ENCODE results near the gene LONP1. TPM values are rescaled to one million over a fixed set of nuclear protein-coding genes. Genes with fewer than 3 reads are reported as not detected.

LONP1 gene
- total RNA-seq, 1 experiment from 2014 or later: 186 TPM

DNA sequence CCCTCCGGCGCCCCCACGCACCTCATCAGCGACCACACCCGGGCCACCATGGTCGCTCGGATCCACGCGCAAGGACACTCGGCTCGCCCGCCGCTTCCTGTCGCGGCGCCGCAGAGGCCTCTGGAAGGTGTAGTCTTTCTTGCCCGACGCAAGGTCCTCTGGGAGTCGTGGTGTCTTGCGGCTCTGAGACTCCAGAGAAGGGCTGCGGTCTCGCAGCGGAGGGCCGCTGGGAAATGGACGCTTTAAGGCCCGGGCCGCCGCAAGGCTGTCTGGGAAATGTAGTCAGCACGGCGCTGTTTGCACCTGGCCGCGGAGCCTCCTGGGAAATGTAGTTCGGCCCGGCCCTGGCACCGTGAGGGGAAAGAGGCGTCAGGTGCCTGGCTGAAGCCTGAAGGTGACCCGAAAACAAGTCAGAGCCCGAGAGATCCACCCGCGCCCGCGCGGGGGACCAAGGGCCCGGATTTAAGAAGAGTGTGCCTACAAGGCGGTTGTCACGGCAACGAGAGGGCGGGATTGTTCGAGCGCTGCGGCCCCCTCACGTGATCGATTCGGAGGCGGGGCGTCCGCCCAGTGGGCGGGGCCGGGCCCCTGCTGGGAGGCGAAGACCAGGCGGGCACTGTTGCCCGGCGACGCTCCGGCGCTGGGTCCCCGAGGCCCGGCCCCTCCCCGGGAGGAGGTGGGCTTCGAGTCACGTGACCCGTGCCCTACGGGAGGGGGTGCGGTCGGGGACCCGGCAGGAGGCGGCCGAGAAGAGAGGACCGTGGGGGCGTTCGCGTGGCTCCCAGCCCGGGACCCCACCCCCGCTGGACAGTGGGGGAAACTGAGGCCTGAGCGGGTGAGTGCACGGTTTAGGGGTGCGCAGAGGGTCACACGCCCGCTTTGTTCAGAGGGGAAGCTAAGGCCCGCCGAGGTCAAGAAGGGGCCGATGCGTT, 39.2 kb downstream of the LONP1 start, which contains the start of the genes HSD11B1L and MICOS13:
Gene HSD11B1L (plus strand): TSS at position 591 of the 932 bp plus-strand sequence. CDS start 3,806 bp downstream, outside the sequence.
Gene MICOS13 (minus strand): TSS at position 80 of the 932 bp plus-strand sequence. CDS start 30 bp downstream, at position 50.
- DNase-seq (ENCODE audit: low spot score): peak; percentile 97
- peaks cover 13% of the 10 kb centered on the region for H3K4me1 Mint-ChIP-seq
- peaks cover 18% of the 10 kb centered on the region for H3K27me3 Mint-ChIP-seq (ENCODE audit: low read depth)
- CTCF ChIA-PET: interaction anchor here (1.6 kb wide), 1 partner anchor 9 kb away, joined by 6 read pairs; no protein-coding TSS in a partner anchor
- peak; percentile 95 for ATAC-seq
- POLR2A ChIA-PET: interaction anchor here (1.2 kb wide), 1 partner anchor 9 kb away, joined by 3 read pairs; no protein-coding TSS in a partner anchor
- H3K27ac Mint-ChIP-seq: peak within 1 kb of the TSS; percentile 92
- peak within 1 kb of the TSS; percentile 99 for H3K4me3 Mint-ChIP-seq
- no peaks in the 10 kb centered on the region for H3K9me3 Mint-ChIP-seq
- H3K36me3 Mint-ChIP-seq: no peaks in the 10 kb centered on the region
- TF ChIP-seq FOXK1 (CRISPR knock-in tag; IDR thresholded peaks at IDR 0.05): peak; percentile 85
- peak; percentile 78 for TF ChIP-seq GABPB1 (CRISPR knock-in tag; IDR thresholded peaks at IDR 0.05)
- TF ChIP-seq CBFB (CRISPR knock-in tag; IDR thresholded peaks at IDR 0.05; ENCODE audit: low read depth): 0 out of 2 replicates have a peak, but pooled peaks have one; percentile 45
- TF ChIP-seq, protein P1, sequence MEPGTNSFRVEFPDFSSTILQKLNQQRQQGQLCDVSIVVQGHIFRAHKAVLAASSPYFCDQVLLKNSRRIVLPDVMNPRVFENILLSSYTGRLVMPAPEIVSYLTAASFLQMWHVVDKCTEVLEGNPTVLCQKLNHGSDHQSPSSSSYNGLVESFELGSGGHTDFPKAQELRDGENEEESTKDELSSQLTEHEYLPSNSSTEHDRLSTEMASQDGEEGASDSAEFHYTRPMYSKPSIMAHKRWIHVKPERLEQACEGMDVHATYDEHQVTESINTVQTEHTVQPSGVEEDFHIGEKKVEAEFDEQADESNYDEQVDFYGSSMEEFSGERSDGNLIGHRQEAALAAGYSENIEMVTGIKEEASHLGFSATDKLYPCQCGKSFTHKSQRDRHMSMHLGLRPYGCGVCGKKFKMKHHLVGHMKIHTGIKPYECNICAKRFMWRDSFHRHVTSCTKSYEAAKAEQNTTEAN (CRISPR knock-in tag; IDR thresholded peaks at IDR 0.05): no peak; the same call in 1 of the 2 replicates
- TF ChIP-seq, protein P2, sequence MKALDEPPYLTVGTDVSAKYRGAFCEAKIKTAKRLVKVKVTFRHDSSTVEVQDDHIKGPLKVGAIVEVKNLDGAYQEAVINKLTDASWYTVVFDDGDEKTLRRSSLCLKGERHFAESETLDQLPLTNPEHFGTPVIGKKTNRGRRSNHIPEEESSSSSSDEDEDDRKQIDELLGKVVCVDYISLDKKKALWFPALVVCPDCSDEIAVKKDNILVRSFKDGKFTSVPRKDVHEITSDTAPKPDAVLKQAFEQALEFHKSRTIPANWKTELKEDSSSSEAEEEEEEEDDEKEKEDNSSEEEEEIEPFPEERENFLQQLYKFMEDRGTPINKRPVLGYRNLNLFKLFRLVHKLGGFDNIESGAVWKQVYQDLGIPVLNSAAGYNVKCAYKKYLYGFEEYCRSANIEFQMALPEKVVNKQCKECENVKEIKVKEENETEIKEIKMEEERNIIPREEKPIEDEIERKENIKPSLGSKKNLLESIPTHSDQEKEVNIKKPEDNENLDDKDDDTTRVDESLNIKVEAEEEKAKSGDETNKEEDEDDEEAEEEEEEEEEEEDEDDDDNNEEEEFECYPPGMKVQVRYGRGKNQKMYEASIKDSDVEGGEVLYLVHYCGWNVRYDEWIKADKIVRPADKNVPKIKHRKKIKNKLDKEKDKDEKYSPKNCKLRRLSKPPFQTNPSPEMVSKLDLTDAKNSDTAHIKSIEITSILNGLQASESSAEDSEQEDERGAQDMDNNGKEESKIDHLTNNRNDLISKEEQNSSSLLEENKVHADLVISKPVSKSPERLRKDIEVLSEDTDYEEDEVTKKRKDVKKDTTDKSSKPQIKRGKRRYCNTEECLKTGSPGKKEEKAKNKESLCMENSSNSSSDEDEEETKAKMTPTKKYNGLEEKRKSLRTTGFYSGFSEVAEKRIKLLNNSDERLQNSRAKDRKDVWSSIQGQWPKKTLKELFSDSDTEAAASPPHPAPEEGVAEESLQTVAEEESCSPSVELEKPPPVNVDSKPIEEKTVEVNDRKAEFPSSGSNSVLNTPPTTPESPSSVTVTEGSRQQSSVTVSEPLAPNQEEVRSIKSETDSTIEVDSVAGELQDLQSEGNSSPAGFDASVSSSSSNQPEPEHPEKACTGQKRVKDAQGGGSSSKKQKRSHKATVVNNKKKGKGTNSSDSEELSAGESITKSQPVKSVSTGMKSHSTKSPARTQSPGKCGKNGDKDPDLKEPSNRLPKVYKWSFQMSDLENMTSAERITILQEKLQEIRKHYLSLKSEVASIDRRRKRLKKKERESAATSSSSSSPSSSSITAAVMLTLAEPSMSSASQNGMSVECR (CRISPR knock-in tag; IDR thresholded peaks at IDR 0.05; ENCODE audit: borderline replicate concordance): peak; percentile 45; the same call in 1 of the 2 replicates
- peak; percentile 66; the same call in 1 of the 2 replicates for TF ChIP-seq CREM (CRISPR knock-in tag; IDR thresholded peaks at IDR 0.05)
- TF ChIP-seq FOXP1 (CRISPR knock-in tag; IDR thresholded peaks at IDR 0.05; ENCODE audit: borderline replicate concordance): peak; percentile 40; the same call in 1 of the 2 replicates
- TF ChIP-seq, protein P3, sequence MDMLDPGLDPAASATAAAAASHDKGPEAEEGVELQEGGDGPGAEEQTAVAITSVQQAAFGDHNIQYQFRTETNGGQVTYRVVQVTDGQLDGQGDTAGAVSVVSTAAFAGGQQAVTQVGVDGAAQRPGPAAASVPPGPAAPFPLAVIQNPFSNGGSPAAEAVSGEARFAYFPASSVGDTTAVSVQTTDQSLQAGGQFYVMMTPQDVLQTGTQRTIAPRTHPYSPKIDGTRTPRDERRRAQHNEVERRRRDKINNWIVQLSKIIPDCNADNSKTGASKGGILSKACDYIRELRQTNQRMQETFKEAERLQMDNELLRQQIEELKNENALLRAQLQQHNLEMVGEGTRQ (CRISPR knock-in tag; IDR thresholded peaks at IDR 0.05): peak; percentile 99
- TF ChIP-seq JUN (CRISPR knock-in tag; IDR thresholded peaks at IDR 0.05): no peak
- peak; percentile 89 for TF ChIP-seq SP1 (CRISPR knock-in tag; conservative IDR thresholded peaks at IDR 0.05)
- TF ChIP-seq ZNF317 (CRISPR knock-in tag; IDR thresholded peaks at IDR 0.05; ENCODE audit: borderline replicate concordance, low read depth): no peak
- TF ChIP-seq, protein P4, sequence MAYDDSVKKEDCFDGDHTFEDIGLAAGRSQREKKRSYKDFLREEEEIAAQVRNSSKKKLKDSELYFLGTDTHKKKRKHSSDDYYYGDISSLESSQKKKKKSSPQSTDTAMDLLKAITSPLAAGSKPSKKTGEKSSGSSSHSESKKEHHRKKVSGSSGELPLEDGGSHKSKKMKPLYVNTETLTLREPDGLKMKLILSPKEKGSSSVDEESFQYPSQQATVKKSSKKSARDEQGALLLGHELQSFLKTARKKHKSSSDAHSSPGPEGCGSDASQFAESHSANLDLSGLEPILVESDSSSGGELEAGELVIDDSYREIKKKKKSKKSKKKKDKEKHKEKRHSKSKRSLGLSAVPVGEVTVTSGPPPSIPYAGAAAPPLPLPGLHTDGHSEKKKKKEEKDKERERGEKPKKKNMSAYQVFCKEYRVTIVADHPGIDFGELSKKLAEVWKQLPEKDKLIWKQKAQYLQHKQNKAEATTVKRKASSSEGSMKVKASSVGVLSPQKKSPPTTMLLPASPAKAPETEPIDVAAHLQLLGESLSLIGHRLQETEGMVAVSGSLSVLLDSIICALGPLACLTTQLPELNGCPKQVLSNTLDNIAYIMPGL (CRISPR knock-in tag; IDR thresholded peaks at IDR 0.05): 0 out of 2 replicates have a peak, but pooled peaks have one; percentile 59
- TF ChIP-seq, protein P5, sequence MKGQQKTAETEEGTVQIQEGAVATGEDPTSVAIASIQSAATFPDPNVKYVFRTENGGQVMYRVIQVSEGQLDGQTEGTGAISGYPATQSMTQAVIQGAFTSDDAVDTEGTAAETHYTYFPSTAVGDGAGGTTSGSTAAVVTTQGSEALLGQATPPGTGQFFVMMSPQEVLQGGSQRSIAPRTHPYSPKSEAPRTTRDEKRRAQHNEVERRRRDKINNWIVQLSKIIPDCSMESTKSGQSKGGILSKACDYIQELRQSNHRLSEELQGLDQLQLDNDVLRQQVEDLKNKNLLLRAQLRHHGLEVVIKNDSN (CRISPR knock-in tag; IDR thresholded peaks at IDR 0.05): peak; percentile 99
- 0 out of 2 replicates have a peak, but pooled peaks have one; percentile 28 for TF ChIP-seq TEAD1 (CRISPR knock-in tag; IDR thresholded peaks at IDR 0.05)
- no peak for TF ChIP-seq TCF7 (CRISPR knock-in tag; IDR thresholded peaks at IDR 0.05; ENCODE audit: low read depth)
- TF ChIP-seq ZNF121 (CRISPR knock-in tag; IDR thresholded peaks at IDR 0.05): peak; percentile 95
- TF ChIP-seq, protein P6, sequence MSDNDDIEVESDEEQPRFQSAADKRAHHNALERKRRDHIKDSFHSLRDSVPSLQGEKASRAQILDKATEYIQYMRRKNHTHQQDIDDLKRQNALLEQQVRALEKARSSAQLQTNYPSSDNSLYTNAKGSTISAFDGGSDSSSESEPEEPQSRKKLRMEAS (CRISPR knock-in tag; IDR thresholded peaks at IDR 0.05): peak; percentile 78

All from WTC11 (cell line).